Prostate gland (tissue), 2 donors: ENCODE measurements around the gene DCLRE1A.

Experiments used
- POLR2AphosphoS5 ChIP-seq: sonication (generic); formaldehyde crosslinking; IDR thresholded peaks from one replicate; pipeline ENCODE4 v1.6.1; 2017; ENCODE audit warnings: antibody characterized with exemption
- TF ChIP-seq, protein P1 (sequence below), 4 experiments: fragments of 200-600 bp in 2 of 4; fragments of 450-650 bp in 2 of 4; sonication (generic) in 2 of 4; IDR thresholded peaks; 1 replicate in 3 of 4; 2 replicates in 1 of 4; pipeline ENCODE4 v1.5.1; 2016 to 2019; ENCODE audit warnings: antibody characterized with exemption in 4 of 4, mild to moderate bottlenecking in 2 of 4, moderate library complexity in 2 of 4

DNA sequence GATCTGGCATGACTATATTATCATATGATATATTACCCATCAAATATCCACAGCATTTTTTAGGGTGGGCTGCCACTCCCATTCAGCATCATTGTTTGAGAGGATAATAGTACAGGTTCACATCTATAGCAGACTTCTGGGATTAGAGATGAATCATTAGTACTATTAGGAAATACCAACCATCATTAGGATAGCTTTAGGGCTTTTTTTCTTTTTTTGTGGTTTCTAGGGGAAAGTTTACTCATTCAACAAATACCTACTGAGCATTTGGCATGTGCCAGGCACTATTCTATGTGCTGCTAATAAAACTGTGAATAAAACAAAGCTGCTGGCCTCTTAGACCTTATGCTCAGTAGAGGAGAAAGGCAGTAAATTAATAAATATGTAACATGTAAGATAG is 41.1 kb upstream of the DCLRE1A start:
- TF ChIP-seq, protein P1, sequence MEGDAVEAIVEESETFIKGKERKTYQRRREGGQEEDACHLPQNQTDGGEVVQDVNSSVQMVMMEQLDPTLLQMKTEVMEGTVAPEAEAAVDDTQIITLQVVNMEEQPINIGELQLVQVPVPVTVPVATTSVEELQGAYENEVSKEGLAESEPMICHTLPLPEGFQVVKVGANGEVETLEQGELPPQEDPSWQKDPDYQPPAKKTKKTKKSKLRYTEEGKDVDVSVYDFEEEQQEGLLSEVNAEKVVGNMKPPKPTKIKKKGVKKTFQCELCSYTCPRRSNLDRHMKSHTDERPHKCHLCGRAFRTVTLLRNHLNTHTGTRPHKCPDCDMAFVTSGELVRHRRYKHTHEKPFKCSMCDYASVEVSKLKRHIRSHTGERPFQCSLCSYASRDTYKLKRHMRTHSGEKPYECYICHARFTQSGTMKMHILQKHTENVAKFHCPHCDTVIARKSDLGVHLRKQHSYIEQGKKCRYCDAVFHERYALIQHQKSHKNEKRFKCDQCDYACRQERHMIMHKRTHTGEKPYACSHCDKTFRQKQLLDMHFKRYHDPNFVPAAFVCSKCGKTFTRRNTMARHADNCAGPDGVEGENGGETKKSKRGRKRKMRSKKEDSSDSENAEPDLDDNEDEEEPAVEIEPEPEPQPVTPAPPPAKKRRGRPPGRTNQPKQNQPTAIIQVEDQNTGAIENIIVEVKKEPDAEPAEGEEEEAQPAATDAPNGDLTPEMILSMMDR (IDR thresholded peaks at IDR 0.05) = no peak
- no peak for TF ChIP-seq POLR2AphosphoS5
